Upper lobe of left lung (tissue), 4 donors: Measurements from ENCODE around the gene FBXL15.

ENCODE experiments used
- POLR2A ChIP-seq, 4 donors: fragments of 450-650 bp; IDR thresholded peaks; one replicate each; pipeline ENCODE4 v1.5.1; 2016 to 2017; ENCODE audit warnings: antibody characterized with exemption in 4 of 4, mild to moderate bottlenecking in 2 of 4
- TF ChIP-seq, protein P1 (sequence below), 6 experiments: fragments of 450-650 bp in 4 of 6; fragments of 200-600 bp in 2 of 6; sonication (generic) in 2 of 6; IDR thresholded peaks; one replicate each; pipeline ENCODE4 v1.5.1; 2016 to 2019; ENCODE audit warnings: antibody characterized with exemption in 6 of 6

DNA sequence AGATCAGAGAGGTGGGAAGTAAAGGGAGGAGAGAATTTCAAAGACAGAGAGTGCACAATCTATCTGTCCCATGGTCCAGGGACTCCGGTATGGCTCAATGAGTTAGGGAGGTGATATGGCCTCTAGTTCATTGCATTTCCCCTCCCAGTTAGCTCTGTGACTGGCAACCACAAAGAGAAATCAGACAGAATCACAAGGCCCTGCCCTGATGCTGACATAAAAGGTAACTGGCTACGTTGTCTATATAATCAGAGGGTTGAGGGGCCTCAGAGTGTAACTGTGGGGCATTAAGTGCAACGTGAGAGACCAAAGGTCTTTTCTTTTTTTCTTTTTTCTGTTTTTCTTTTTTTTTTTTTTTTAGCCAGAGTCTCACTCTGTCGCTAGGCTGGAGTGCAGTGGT lies 38.0 kb downstream of the FBXL15 start:
- TF ChIP-seq, protein P1, sequence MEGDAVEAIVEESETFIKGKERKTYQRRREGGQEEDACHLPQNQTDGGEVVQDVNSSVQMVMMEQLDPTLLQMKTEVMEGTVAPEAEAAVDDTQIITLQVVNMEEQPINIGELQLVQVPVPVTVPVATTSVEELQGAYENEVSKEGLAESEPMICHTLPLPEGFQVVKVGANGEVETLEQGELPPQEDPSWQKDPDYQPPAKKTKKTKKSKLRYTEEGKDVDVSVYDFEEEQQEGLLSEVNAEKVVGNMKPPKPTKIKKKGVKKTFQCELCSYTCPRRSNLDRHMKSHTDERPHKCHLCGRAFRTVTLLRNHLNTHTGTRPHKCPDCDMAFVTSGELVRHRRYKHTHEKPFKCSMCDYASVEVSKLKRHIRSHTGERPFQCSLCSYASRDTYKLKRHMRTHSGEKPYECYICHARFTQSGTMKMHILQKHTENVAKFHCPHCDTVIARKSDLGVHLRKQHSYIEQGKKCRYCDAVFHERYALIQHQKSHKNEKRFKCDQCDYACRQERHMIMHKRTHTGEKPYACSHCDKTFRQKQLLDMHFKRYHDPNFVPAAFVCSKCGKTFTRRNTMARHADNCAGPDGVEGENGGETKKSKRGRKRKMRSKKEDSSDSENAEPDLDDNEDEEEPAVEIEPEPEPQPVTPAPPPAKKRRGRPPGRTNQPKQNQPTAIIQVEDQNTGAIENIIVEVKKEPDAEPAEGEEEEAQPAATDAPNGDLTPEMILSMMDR (IDR thresholded peaks at IDR 0.05), result no peak
- no peak for TF ChIP-seq POLR2A (IDR thresholded peaks at IDR 0.05)
